Breast epithelium (tissue), 4 donors: ENCODE measurements around the gene WWC2. TPM values are rescaled to one million over a fixed set of nuclear protein-coding genes. Genes with fewer than 3 reads are reported as not detected.
"Not testable (repeated sequence)": the region's sequence is repeated elsewhere in the genome, so short reads cannot be mapped to it uniquely, and the experiment has no call there.

Experiments used
- DNase-seq, 2 donors: peaks; one replicate each; pipeline ENCODE4 v3.0.0-alpha.2; 2019; ENCODE audit warnings: low spot score in 2 of 2
- H3K27ac ChIP-seq, 2 donors: fragments of 200-600 bp; sonication (generic) in 1 of 2; one replicate each; pipeline ENCODE4 v1.5.1; 2016 to 2019; ENCODE audit warnings: mild to moderate bottlenecking in 1 of 2
- H3K27me3 ChIP-seq, 2 donors: fragments of 200-600 bp; sonication (generic) in 1 of 2; one replicate each; pipeline versions ENCODE4 v1.5.1 to v1.6.0; 2017 to 2019; ENCODE audit warnings: control low read depth in 1 of 2, mild to moderate bottlenecking in 1 of 2
- H3K36me3 ChIP-seq: fragments of 200-600 bp; one replicate; pipeline ENCODE4 v1.5.1; 2019
- H3K4me1 ChIP-seq, 2 donors: fragments of 200-600 bp; sonication (generic); one replicate each; pipeline ENCODE4 v1.5.1; 2016 to 2019; ENCODE audit warnings: control low read depth in 1 of 2
- H3K4me3 ChIP-seq, 3 donors: fragments of 200-600 bp; sonication (generic); 1 replicate in 2 of 3; 2 replicates in 1 of 3; pipeline ENCODE4 v1.5.1; 2016 to 2019; ENCODE audit warnings: mild to moderate bottlenecking in 3 of 3, moderate library complexity in 2 of 3
- H3K9me3 ChIP-seq, 2 donors: fragments of 200-600 bp; sonication (generic) in 1 of 2; one replicate each; pipeline ENCODE4 v1.5.1; 2016 to 2019; ENCODE audit warnings: control low read depth in 1 of 2
- POLR2A ChIP-seq: fragments of 450-650 bp; IDR thresholded peaks from one replicate; pipeline ENCODE4 v1.6.1; 2016; ENCODE audit warnings: antibody characterized with exemption, mild to moderate bottlenecking, moderate library complexity
- POLR2AphosphoS5 ChIP-seq, 3 donors: sonication (generic); formaldehyde crosslinking; IDR thresholded peaks; one replicate each; pipeline ENCODE4 v1.6.1; 2017; ENCODE audit warnings: antibody characterized with exemption in 3 of 3
- intact Hi-C: fragments of 100-400 bp; cut with DNase I; formaldehyde crosslinking; loops from one replicate; pipeline ENCODE4 v1.15.1; 2023; ENCODE audit warnings: low total_unique reads
- total RNA-seq, 3 donors: library from RNA; depleted of rRNA; stranded (reverse); fragments of >200 nt; gene quantifications; one replicate each; pipeline ENCODE4 v1.1.0, GENCODE V29; 2016
- TF ChIP-seq, protein P1 (sequence below), 3 donors: fragments of 450-650 bp; IDR thresholded peaks; one replicate each; pipeline ENCODE4 v1.5.1; 2016 to 2017; ENCODE audit warnings: antibody characterized with exemption in 3 of 3, mild to moderate bottlenecking in 3 of 3, moderate library complexity in 3 of 3

Gene WWC2
- total RNA-seq, 3 donors from 2014 or later = 37.4 to 40.4 (median 40.3) TPM

DNA sequence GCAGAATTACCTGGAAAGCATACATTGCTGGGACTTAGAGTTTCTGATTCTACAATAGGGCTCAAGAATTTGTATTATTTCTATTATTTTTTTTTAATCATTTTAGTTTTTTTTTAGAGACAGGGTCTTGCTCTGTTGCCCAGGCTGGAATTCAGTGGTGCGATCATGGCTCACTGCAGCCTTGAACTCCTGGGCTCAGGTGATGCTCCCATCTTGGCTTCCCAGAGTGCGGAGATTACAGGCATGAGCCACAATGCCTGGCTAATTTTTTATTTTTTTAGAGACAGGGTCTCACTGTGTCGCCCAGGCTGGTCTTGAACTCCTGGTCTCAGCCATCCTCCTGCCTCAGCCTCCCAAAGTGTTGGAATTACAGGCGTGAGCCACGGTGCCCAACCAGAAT lies 92.6 kb downstream of the WWC2 start:
- no peak for DNase-seq
- TF ChIP-seq POLR2A (no peak), POLR2AphosphoS5 (IDR thresholded peaks at IDR 0.05) (no peak)
- TF ChIP-seq, protein P1, sequence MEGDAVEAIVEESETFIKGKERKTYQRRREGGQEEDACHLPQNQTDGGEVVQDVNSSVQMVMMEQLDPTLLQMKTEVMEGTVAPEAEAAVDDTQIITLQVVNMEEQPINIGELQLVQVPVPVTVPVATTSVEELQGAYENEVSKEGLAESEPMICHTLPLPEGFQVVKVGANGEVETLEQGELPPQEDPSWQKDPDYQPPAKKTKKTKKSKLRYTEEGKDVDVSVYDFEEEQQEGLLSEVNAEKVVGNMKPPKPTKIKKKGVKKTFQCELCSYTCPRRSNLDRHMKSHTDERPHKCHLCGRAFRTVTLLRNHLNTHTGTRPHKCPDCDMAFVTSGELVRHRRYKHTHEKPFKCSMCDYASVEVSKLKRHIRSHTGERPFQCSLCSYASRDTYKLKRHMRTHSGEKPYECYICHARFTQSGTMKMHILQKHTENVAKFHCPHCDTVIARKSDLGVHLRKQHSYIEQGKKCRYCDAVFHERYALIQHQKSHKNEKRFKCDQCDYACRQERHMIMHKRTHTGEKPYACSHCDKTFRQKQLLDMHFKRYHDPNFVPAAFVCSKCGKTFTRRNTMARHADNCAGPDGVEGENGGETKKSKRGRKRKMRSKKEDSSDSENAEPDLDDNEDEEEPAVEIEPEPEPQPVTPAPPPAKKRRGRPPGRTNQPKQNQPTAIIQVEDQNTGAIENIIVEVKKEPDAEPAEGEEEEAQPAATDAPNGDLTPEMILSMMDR (IDR thresholded peaks at IDR 0.05) = no peak
- Histone ChIP-seq H3K9me3 (no peaks in the 10 kb centered on the region), H3K36me3 (no peaks in the 10 kb centered on the region), H3K27ac (no peak overlapping the region), H3K4me3 (no peak overlapping the region), H3K27me3 (no peaks in the 10 kb centered on the region), H3K4me1 (no peaks in the 10 kb centered on the region)
- intact Hi-C loops = no loop called here

DNA sequence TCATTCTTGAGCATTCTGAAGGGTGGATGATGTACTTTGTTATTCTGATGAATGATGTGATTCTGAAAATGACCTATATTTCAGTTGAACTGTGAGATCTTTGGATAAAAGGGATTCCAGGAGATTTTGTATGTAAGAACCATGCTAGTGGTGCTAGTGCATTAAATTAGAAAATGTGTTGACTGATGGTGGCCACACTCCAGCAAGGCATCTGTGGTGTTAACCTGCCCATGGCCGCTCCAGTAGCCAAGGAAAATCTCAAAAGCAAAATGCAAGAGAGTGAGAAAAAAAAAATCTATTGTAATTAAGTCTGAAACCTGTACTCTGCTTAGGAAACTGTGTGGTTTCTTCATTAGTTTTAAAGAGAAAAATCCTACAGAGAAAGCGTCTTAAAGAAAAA lies 93.5 kb downstream of the WWC2 start:
- TF ChIP-seq, protein P1 (IDR thresholded peaks at IDR 0.05) = no peak
- TF ChIP-seq POLR2AphosphoS5 (IDR thresholded peaks at IDR 0.05) = no peak
- TF ChIP-seq POLR2A = no peak
- H3K9me3 ChIP-seq = no peaks in the 10 kb centered on the region
- no peak for DNase-seq
- intact Hi-C loops = no loop called here
- no peaks in the 10 kb centered on the region for H3K27me3 ChIP-seq
- H3K36me3 ChIP-seq = no peaks in the 10 kb centered on the region
- H3K4me3 ChIP-seq = no peak overlapping the region
- no peaks in the 10 kb centered on the region for H3K4me1 ChIP-seq
- H3K27ac ChIP-seq = no peak overlapping the region

DNA sequence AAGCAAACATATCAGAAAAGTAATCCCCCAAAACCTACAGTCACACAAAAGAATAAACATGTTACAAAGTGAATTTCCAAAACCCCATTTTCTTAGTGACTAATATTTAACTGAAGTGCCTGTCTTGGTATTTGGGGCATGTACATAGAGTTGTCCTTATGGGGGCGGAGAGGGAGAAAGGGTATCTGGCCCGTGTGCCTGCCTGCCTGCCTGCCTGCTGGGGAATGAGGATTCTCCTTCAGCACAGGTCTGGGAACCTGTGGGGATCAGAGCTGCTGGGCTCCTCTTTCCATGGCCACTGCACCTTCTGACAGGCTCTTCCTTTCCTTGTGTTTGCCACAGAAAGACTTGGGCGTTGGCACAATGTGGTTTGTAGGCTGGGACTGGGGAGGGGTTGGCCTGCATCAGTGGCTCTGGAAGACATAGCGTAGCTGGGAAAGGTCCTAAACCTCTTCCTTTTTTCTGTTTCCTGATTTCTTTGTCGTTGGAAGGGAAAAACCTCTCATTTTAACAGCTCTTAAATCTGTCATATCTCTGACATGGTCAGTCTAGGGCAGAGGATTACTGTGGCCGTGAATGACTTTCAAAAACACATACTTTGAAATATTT lies 94.8 kb downstream of the WWC2 start:
- H3K27ac ChIP-seq, intact Hi-C loops, H3K36me3 ChIP-seq, H3K4me3 ChIP-seq, H3K27me3 ChIP-seq, DNase-seq, H3K4me1 ChIP-seq, H3K9me3 ChIP-seq: not testable (repeated sequence)

DNA sequence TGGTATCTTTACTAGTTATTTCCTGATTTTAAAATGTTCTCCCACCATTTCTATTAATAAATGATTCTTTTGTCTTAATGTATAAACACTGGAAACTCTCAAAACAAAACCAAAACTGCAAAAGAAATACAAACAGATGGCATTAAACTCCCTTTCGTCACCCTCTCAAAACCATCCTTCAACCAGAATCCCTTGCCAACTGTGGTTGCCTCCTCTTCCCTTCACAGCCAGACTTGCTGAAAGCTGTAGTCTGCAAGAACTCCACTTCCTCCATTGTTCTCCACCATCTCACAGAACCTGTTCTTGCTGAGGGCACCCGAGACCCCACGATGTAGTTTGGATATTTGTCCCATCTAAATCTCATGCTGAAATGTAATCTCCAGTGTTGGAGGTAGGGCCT lies 96.5 kb downstream of the WWC2 start:
- TF ChIP-seq, protein P1 (IDR thresholded peaks at IDR 0.05) = no peak
- TF ChIP-seq POLR2A (no peak), POLR2AphosphoS5 (IDR thresholded peaks at IDR 0.05) (no peak)
- Histone ChIP-seq H3K4me1 (no peaks in the 10 kb centered on the region), H3K36me3 (no peaks in the 10 kb centered on the region), H3K4me3 (no peak overlapping the region), H3K27me3 (no peaks in the 10 kb centered on the region), H3K9me3 (no peaks in the 10 kb centered on the region), H3K27ac (no peak overlapping the region)
- no peak for DNase-seq
- intact Hi-C loops = no loop called here

DNA sequence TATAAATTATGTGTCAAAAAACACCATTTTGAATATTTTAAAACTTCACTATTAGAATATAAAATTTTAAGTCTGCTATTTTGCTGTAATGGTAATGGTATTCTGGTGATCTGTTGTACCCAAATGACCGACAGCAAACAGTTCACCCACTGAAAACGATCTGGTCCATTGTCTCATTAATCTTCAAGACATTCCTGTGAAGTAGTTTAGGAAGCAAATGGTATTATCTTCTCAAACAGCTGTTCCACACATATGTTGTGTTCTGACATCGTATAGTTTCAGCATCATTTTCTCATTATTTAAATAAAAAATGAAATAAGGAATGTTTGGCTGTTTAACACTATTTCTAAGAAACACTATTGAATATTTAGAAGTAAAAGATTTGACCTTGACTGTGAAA lies 98.1 kb downstream of the WWC2 start:
- H3K4me3 ChIP-seq = no peak overlapping the region
- no peak for DNase-seq
- TF ChIP-seq POLR2AphosphoS5 (IDR thresholded peaks at IDR 0.05) = no peak
- no peaks in the 10 kb centered on the region for H3K4me1 ChIP-seq
- H3K27ac ChIP-seq = no peak overlapping the region
- H3K36me3 ChIP-seq = no peaks in the 10 kb centered on the region
- H3K9me3 ChIP-seq = no peaks in the 10 kb centered on the region
- intact Hi-C loops = no loop called here
- no peaks in the 10 kb centered on the region for H3K27me3 ChIP-seq

DNA sequence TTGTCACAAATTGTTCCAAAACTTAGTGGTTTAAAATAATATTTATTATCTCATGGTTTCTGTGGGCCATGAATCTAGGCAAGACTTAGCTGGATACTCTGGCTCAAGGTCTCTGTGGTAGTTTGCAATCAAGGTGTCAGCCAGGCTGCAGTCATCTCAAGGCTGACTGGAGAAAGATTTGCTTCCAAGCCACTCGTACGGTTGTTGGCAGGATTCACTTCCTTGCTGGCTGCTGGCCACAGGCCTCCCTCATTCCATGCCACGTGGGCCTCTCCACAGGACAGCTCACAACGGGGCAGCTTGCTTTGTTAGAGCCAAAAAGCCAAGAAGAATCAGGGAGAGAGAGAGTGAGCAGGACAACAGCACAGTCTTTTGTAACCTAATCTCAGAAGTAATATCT lies 101.4 kb downstream of the WWC2 start:
- Histone ChIP-seq H3K36me3 (no peaks in the 10 kb centered on the region), H3K9me3 (no peaks in the 10 kb centered on the region), H3K4me1 (no peaks in the 10 kb centered on the region), H3K27ac (no peak overlapping the region), H3K4me3 (no peak overlapping the region), H3K27me3 (no peaks in the 10 kb centered on the region)
- intact Hi-C loops = no loop called here
- peak in 1 of 2 donors; percentile 23 for DNase-seq
- TF ChIP-seq POLR2A = no peak
- TF ChIP-seq POLR2AphosphoS5 (IDR thresholded peaks at IDR 0.05) = no peak
- TF ChIP-seq, protein P1 (IDR thresholded peaks at IDR 0.05) = no peak
